Globus pallidus (tissue), 1 donor: ENCODE measurements around the gene SCN3B.
"Not testable (repeated sequence)": the region's sequence is repeated elsewhere in the genome, so short reads cannot be mapped to it uniquely, and the experiment has no call there.

ENCODE experiments used
- DNase-seq: peaks from one replicate; pipeline ENCODE4 v3.0.0-alpha.2; 2015; ENCODE audit warnings: low spot score

The SCN3B gene, protein sequence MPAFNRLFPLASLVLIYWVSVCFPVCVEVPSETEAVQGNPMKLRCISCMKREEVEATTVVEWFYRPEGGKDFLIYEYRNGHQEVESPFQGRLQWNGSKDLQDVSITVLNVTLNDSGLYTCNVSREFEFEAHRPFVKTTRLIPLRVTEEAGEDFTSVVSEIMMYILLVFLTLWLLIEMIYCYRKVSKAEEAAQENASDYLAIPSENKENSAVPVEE

DNA sequence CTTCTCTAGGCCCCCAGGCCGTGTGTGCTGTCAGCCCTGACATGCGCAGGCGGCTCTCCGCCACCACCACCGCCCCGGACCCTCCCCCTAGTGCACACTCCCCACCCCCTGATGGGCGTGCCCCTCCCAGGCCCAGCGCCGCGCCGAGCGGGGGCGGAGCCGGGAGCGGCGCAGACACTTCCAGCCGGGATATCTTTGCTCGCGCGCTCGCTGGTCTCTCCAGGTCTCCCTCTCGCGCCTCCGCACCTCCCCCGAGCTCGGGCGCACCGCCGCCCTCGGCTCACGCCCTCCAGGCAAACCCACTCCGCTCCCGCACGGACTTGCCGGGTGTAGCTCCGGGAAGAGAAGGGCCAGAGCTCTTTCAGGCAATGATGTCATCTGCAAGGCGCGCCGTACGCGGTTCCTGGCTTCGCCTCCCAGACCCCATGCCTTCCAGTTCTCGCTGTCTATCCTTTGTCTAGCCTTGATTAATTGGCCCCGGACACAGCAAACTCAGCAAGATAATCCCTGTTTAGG, at the start of gene SCN3B:
Gene SCN3B, minus strand, starts transcription at position 59 of the 516 bp plus-strand sequence. CDS start 823 bp downstream, outside the sequence.
- DNase-seq: peak; percentile 7

GRCh38 chr11:123702696-123703095, 48.3 kb upstream of the SCN3B start:
- no peak for DNase-seq

- DNase-seq: no peak
These were observed 47.7 kb upstream of the SCN3B start for GRCh38 chr11:123702139-123702538.

DNA sequence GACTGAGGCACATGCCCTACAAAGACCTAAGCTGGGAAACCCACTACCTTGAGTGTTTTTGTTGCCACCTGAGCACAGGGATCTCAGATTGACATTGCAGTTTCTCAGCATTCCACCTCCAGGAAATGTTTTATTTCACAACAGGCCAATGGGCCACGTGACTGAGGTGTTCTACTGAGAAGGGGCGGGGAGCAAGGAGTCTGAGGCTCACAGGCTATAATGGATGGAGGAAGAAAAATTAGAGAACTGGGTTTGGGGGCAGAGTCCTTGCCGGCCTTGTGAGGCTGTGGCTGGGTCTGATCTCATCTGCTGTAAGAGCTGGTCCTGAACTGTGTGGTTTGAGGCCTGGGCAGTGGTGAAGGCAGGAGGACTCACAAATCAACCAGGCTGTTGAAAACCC, 46.3 kb upstream of the SCN3B start:
- DNase-seq: no peak

- DNase-seq: no peak
These were observed 44.2 kb upstream of the SCN3B start for GRCh38 chr11:123698546-123699127.

GRCh38 chr11:123696183-123696582, 41.8 kb upstream of the SCN3B start:
- no peak for DNase-seq

DNA sequence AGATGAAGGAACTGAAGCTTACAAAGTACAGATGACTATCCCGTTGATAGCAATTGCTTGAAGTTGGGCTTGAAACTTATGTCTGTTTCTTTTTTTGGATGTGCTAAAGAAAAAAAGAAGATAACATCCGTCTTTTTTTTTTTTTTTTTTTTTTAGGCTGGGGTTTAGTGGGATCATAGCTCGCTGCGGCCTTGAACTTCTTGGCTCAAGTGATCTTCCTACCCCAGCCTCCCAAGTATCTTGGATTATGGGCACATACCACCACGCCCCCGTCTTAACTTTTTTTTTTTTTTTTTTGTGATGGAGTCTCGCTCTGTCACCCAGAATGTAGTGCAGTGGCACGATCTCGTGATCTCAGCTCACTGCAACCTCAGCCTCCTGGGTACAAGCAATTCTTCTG, 40.8 kb upstream of the SCN3B start:
- no peak for DNase-seq

DNA sequence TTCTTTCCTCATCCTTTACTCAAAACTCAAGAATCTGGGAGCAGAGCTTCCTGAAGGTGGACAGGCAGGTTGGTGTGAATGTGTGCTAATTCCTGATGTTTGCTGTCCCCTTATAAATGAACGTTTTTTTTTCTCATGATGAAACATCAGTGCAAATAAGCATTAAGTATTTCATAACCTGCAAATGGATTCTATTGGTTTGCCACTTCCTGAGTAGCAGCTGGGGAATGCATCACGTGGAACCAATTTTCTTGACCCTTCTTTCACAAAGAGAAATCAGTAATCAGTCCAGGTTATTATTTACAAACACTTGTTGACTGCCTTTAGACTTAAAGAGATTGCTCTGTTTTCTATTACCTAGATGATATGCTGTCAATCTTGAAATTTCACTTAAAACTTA, 40.1 kb upstream of the SCN3B start:
- DNase-seq: no peak

- DNase-seq: no peak
These were observed 38.5 kb upstream of the SCN3B start for GRCh38 chr11:123692961-123693360.

DNA sequence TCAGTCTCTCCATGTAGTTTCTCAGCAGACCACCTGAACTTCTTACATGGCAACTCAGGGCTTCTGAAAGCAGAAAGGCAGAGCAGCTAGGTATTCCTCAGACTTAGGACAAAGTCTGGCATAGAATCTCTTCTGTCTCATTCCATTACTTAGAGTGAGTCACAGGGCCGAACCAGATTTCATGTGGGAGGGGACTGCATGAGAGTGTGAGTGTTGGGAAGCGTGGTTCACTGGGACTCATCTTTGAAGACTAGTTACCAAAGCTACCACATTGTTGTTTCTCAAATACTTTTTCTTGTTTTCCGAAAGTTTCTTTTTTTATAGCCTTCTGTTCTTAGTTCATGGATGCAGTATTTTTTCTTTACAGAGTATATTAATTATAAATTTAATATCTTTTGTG, 36.1 kb upstream of the SCN3B start:
- DNase-seq: no peak

- DNase-seq: no peak
These were observed 30.2 kb upstream of the SCN3B start for GRCh38 chr11:123684601-123685000.

DNA sequence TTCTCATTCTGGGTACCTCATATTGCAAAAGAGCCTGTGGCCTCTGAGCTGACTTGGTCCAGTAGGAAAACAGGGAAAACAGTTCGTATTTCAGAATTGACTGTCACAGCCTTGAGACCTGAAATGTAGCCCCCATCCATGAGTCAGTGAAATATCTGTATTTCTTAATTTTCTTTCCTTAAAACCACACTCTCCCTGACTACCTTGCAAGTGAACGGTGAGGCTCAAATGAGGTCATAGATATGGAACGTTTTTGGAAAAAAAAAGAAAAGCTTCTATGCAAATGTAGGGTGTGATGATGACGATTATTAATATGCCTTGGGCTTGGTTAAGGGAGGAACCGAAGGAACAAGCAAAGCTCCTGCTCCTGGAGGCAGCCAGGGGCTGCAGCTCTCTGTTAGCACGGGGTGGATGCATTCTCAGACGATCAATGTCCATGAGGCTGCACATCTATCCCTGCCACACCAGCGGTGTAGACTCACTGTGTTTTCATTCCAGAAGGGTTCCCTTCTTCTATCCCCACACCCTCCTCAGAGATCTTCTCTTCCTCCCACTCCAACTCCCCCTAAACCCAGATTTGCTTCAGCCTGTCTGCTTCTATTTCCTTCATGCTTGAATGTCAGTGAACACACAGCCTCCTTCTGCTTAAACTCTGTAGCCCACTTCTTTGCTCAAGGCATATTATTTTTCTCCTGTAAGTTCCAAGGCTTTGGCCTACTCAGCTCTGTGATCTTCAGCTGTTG, 29.2 kb upstream of the SCN3B start:
- no peak for DNase-seq

DNA sequence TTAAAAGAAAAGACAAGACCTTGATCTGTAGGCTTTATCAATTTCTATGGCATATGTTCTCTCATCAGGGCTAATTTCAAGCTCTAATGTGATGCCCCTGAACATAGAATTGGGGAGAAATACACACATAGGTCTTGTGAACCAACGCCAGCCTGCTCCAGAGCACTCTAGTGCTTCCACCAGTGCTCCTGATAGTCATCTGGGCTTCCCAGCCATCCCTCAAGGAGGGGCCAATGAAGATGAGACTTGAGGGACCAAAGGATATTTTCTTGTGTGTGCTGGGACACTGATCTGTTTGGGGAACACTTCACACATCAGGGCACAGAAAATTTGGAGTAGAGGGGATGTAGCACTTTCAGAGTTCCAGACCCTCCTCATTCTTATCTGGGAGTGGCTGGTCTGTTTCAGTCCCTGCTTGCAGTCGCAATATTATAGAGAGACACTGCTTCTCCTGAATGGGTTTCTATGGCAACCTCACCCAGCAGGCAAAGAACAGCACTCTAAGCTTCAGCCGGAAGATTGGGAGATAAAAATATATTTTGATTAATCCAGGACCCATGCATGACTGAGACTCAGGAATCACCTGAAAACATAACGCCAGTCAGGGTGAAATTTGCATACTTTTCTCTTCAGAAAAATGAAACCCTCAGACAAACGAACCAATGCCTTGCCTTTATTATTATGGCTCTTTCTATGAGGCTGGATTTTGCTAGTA, 28.4 kb upstream of the SCN3B start:
- DNase-seq: no peak

DNA sequence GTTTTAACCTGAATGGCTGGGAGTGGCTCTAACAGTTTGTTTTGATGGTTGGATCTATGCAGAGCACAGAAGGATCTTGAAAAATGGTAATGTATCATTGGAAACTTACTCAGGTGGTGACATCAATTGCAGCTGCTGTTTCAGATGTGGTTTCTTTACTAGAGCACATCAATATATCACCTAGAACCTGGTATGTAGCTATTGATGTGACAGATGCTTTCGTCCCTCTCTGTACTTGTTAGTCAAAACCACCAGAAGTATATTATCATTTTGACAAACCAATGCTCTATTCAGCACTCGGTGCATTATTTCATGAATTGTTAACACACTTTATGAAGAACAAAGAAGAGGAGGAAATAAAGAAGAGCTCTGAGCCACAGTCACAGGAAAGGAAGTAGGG, 26.6 kb upstream of the SCN3B start:
- no peak for DNase-seq

GRCh38 chr11:123678246-123678645, 23.8 kb upstream of the SCN3B start:
- DNase-seq: no peak

DNA sequence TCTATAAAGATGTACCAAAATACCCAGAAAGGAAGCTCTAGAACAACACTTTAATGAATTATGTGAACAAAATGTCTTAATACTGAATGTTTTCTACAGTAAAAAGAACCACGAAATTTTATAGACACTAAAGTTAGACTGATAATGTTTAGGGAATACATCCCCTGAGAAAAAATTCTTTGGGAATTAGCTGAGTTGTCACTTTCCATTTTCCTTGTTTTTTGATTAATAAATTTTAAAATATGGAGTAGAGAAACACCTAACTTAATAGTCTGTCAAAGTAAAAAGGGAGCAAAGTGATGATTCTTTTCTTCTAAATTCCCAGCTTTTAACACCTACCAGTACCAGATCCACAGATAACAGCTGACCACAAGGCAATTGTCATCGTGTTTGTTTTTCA, 23.1 kb upstream of the SCN3B start:
- DNase-seq: no peak

GRCh38 chr11:123674297-123674696, 19.9 kb upstream of the SCN3B start:
- no peak for DNase-seq

DNA sequence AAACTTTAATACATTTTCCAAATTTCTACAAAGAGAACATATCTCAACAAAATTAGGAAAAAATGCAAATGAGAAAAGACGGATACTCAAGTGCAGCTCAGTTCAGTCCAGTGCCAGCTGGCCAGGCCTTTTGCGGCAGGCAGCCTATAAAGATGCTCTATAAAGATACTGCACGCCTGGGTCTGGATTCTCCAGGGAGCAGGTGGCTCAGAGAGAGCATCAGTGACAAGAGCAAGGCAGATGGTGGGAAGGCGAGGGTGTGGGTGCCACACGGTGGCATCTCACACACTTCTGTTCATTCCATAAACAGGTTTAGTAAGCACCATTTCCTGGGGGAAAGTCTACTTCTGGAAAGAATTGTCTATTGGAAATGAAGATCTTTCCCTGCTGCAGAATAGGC, 18.1 kb upstream of the SCN3B start:
- no peak for DNase-seq

GRCh38 chr11:123671534-123671933, 17.1 kb upstream of the SCN3B start:
- DNase-seq: no peak

- no peak for DNase-seq
These were observed 15.7 kb upstream of the SCN3B start for GRCh38 chr11:123670081-123670480.

GRCh38 chr11:123665306-123665705, 10.9 kb upstream of the SCN3B start:
- no peak for DNase-seq

DNA sequence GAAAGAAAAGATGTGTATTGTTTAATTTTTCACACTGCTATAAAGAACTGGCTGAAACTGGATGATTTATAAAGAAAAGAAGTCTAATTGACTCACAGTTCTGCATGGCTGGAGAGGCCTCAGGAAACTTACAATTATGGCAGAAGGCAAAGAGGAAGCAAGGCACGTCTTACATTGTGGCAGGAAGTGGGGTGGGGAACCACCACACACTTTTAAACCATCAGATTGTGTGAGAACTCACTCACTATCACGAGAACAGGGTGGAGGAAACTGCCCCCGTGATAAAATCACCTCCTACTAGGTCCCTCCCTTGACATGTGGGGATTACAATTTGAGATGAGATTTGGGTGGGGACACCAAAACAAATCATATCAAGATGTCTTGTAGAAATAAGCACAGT, 5.5 kb upstream of the SCN3B start:
- not testable (repeated sequence) for DNase-seq

- no peak for DNase-seq
These were observed 4.9 kb upstream of the SCN3B start for GRCh38 chr11:123659311-123659710.
